Midbrain (tissue), 1 donor: ENCODE results near the gene RSF1.

Experiments
- DNase-seq: peaks from one replicate; lab custom pipeline; 2025; lab: John Stamatoyannopoulos, UW

RSF1 gene

GRCh38 chr11:77611921-77612320 is 208.6 kb downstream of the RSF1 start:
- DNase-seq = no peak
